Occipital lobe (tissue), 1 donor: Measurements from ENCODE around the gene BOC. TPM values are rescaled to one million over a fixed set of nuclear protein-coding genes. Genes with fewer than 3 reads are reported as not detected.

ENCODE experiments used
- total RNA-seq: library from RNA; depleted of rRNA; stranded (reverse); fragments of >200 nt; gene quantifications from one replicate; pipeline ENCODE4 v1.2.3, GENCODE V29; 2014

Gene BOC
- total RNA-seq, 1 donor from 2014 or later = 11.2 TPM

Other genes starting within 250 kb of the BOC start
- gene CD200R1, start 236.5 kb upstream of the BOC start, total RNA-seq = 0.62 TPM
- 25.3 TPM for gene GTPBP8, start 220.6 kb upstream of the BOC start, total RNA-seq
- 4.2 TPM for gene CFAP44, start 229.9 kb downstream of the BOC start, total RNA-seq